GM21825 (cell line): ENCODE results near the gene SYNGR2.

Experiments used
- ATAC-seq: cut with Tn5 transposase; IDR thresholded peaks from one replicate; pipeline ENCODE4 v1.9.1; 2021; ENCODE audit warnings: mild to moderate bottlenecking, moderate library complexity; ENCODE audit not compliant: unreplicated experiment

The SYNGR2 gene

GRCh38 chr17:78168242-78168902 lies at the start of gene SYNGR2:
Gene SYNGR2 (plus strand): TSS chr17:78168581. CDS start chr17:78168617, 36 bp downstream.
- peak; percentile 52 for ATAC-seq

DNA sequence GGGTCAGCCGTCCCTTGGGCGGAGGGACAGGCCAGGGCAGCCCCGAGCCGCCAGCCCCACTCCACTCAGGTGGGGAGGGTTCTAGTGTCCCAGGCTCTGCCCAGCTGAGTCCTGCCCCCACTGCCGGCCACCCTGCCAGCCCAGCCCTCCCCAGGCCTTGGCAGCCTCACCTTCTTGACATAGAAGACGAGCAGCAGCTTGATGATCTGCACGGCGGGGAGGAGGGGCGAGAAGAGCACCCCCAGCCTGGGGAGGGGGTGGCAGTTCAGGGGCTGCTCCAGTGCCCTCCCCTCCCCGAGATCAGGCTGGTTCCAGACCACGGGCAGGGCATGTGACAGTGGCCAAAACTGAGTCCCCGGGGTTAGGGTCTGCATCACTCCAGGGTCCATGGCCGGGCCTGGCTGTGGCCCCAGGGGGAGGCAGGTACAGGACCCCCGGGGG lies 49.6 kb upstream of the SYNGR2 start:
- ATAC-seq: no peak

DNA sequence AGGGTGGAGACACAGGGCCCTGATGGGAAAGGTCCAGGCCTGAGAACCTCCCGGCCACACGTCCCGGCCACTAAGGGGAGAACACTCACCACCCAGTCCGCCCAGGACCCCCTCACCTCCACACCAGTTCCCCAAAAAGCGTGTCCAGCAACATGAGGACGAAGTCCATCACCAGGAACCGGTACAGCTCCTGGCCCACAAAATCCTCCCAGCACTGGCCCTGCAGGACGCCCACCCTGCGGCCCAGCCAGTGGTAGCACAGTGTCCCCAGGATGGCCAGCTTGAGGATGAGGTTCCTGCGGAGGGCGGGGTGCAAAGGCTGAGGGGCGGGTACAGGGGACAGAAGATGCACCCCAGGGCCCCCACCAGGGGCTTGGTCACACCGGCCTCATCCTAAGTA lies 47.8 kb upstream of the SYNGR2 start:
- no peak for ATAC-seq

DNA sequence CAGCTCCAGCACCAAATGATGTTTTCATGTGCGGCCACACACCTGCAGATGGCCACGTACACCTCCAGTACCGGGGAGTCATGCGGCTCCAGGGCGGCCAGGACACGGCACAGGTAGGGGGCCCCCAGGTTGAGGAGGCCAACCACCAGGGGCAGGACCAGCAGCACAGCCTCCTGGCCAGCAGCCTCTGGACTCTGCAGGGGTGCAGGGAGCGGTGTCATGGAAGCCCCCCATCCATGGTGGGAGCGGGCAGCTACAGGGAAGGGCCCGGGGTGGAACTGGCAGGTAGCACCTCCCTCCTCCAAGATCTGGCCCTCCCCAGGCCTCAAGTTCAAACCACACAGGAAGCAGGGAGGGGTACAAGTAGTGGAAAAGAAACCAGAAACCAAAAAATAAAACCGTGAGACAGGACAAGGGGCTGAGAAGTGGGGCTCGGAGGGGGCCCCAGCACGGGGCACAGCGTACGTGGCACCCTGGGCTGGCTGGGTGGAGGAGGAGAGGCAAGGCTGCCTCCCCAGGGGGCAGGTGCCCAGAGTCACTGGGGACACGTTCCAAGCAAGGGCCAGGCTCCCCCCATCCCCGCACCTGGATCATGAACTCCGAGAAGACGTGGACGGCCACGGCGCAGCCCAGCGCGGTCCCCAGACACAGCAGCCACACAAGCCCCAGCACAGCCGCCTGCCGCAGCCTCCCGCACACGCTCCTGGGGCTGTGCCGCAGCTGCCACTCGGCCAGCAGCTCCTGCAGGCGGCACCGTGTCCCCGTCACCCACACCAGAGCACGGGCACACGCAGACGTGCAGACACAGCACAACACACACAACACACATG lies 47.2 kb upstream of the SYNGR2 start:
- ATAC-seq: no peak

DNA sequence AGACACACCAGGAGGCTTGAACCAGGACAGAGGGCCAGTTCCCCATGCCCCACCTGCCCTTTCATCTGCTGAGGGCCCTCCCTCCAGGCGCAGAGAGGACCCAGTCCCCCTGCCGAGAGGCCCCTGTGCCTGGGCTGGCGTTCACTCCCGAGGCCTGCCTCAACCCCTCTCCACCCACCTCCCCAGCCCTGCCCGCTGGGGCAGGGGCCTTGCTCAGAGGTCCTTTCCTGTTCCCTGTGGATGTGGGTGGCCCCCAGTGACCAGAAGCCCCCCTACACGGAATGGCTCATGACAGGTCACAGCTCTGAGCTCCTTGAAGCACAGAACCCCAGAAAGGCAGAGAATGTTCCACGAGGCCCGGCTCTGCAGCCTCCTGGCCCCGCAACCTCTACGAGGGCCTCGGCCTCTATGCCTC lies 46.6 kb upstream of the SYNGR2 start:
- no peak for ATAC-seq

DNA sequence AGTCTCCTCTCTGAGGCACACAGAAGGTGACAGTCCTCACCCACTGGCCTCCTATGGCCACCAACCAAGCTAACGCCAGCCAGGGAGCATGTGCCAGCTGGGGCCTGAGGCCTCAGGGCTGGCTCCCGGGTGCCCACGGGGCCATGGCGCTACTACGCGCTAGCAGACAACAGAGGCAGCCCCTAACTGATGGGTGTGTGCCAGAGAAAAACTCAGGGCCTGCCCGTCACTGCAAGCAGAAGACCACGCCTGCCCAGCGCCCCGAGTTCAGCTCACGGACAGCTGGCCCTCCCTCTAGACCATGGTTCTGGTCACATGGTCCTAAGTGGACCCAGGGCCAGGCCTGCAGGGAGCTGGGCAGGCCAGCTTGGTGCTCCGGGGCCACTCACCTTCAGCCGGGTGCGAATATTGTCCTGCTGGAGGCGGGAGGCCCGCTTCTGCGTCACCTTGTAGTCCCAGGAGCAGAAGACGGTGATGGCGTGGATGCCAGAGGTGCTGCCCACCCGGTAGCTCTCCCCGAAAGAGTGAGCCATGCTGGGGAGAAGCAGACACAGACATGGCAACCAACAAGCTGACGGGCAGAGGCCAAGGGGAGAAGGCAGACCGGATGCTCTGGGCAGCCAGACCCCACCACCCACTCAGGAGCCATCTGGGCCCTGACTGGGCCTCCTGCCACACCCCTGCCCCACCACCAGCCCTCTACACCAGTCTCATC lies 46.0 kb upstream of the SYNGR2 start:
- no peak for ATAC-seq

DNA sequence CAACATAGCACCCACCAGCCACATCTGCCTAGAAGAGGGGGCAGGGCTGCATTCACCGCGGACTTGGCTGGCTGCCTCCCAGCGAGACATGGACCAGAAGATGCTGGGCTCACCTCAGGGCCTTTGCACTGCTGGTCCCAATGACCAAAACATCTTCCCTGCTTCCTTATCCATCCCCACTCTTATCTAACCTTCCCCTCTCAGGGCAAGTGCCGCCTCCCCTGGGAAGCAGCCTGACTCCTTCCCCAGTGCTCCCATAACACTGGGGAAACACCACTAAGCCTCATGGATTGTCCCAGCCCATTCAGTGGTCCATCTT lies 45.5 kb upstream of the SYNGR2 start:
- ATAC-seq: no peak

DNA sequence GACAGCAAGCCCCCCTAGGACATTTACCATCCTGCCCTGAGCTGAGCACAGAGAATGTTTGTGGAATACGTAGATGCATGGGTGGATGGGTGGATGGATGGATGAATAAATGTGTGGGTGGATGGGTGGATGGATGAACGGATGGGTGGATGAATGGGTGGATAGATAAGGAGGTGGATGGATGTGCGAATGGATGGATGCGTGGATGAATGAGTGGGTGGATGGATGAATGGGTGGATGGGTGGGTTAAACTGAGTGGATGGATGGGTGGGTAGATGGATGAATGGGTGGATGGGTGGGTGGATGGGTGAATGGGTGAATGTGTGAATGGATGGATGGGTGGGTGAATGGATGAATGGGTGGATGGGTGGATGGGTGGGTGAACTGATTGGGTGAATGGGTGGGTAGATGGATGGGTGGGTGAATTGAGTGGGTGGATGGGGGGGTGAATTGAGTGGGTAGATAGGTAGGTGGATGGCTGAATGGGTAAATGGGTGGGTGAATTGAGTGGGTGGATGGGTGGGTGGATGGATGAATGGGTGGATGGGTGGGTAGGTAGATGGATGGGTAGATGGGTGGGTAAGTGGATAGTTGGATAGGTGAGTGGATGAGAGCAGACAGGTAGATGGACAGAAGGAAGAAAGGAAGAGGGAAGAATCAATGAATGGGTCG lies 45.0 kb upstream of the SYNGR2 start:
- ATAC-seq: no peak

DNA sequence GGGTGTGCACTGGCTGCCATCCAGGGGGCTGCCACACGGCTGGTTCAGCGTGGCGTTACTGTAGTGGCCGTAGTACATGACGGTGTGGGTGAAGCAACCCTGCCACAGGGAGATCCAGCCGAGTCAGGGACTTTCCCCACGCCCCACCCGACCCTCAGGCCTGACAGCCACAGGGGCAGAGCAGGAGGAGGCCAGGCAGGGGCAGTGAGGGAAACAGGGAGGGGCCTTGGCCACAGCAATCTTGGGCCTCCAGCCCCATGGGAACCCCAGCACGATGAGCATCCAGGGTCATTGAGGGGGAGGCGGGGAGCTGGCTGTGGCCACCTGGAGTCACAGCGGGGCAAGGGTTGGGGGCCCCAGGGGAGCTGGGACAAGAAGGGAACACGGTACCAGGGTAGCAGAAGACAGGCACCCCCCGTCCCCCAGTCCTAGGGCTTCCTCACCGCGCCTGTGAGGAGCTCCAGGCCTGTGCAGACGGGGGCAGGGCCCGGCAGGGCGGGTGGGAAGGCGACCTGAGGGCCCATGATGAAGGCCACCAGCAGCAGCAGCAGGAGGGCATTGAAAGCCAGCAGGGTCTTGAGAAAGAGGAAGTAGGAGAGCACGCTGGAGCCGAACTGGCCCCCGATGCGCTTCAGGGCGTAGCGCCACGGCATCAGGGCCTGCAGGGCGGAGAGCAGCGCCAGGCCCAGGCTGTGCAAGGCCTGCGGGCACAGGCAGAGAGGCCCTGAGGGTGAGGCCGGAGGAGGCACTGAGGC lies 44.1 kb upstream of the SYNGR2 start:
- no peak for ATAC-seq

DNA sequence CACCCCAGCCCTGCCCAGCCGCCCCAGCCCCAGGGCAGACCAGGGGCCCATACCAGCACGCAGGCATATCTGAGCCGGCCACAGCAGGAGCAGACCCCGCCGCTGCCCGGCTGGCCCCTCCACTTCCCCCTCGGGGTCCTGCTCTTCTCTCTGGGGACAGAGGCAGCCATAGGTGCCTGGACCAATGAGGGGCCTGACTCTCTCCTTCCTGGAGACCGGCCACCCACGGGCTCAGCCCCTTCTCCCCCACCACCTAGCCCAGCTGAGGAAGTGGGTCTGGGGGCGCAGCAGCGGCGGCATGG lies 43.6 kb upstream of the SYNGR2 start:
- no peak for ATAC-seq

DNA sequence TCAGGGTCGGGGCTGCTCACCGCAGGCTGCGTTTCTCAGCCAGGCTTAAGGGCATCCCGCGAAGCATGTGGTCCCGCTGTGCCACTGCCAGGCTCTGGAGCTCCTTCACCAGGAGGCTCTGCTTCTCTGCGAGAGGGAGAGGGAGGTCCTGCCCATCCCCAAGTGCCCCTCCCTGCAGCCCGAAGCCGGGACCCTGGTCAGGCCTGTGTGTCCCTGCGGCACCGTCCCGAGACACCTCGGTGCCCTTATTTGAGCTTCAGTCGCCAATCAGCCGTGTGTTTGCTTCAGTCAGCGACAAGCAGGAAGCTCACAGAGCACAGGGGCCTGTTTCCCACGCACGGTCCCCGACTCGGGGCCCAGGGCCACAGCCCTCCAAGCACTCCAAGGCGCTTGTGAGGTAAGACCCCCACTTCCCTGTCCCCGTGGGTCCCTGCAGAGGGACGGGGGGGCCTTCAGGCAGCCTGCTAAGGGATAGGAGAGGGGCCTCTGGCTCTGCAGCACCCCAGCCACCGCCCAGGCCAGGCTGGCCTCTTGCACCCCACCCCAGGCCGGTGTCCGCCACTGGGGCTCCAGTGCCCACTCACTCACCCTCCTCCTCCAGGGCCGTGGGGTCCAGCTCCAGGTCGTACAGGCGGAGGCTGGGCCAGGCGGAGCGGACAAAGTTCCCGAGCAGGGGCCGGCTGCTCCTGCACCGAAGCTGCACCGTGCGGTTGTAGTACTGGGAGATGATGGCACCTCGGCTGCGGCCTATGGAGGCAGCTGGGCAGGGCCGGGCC lies 43.1 kb upstream of the SYNGR2 start:
- ATAC-seq: no peak

GRCh38 chr17:78125976-78126894 lies 42.1 kb upstream of the SYNGR2 start:
- no peak for ATAC-seq

GRCh38 chr17:78126895-78127238 lies 41.5 kb upstream of the SYNGR2 start:
- ATAC-seq: no peak

DNA sequence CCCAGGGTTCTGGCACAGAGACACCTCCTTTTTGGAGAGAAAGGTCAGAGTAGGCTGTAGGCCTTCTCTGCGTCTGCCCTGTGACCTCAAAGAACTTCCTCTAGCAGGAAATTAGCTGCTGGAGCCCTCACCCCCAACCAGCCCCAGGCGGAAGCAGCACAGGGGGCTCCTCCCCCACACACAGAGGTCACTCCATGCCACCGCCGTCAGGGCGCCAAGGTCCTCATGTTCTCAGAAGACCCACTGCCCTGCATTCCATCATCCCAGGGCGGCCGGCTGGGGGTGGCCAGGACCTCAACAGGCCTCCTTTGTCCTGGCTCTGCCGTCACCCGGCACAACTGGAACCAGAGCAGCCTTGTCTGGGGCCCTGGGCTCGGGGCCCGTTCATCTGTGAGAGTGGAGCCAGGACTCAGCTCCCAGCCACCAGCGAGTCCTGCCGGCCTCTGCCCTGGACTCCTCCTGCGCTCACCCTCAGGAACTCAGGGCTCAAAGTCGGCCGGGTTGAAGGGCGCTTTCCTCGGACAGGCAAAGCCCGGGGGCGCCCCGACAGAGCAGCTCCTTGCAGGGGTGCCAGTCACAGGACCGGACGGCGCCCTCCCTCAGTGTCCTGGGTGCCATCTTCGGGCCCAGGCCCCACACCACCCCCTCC lies 41.0 kb upstream of the SYNGR2 start:
- ATAC-seq: no peak

DNA sequence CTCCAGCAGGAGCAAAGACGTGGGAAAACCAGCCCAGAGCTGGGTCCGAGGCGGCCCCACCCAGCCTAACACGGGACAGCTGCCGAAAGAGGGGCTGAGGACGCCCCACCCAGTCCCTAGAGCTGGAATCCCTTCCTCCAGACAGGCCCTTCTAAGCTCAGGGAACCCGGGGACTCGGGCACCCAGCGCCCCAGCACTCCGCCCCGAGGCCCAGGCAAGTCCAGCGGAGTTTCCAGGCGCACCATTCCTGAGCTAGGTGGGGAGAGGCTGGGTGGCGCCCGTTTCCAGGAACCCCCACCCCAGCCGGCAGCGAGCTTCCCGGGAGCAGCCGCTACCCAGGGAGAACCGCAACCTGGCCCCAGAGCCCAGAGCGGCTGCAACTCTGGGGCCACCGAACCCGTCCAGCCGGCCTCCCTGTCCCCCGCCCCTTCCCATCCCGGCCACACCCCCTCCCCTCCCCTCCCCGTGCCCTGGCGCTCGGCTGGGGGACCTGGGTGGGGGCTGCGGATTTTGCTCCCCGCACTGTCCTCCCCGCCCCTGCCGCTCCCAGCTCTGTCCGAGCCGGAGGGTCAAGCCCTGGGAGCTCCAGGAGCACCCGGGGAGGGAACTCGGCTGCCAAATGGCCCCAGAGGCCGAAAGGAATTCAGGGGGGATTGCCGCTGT lies 40.4 kb upstream of the SYNGR2 start:
- ATAC-seq: no peak

DNA sequence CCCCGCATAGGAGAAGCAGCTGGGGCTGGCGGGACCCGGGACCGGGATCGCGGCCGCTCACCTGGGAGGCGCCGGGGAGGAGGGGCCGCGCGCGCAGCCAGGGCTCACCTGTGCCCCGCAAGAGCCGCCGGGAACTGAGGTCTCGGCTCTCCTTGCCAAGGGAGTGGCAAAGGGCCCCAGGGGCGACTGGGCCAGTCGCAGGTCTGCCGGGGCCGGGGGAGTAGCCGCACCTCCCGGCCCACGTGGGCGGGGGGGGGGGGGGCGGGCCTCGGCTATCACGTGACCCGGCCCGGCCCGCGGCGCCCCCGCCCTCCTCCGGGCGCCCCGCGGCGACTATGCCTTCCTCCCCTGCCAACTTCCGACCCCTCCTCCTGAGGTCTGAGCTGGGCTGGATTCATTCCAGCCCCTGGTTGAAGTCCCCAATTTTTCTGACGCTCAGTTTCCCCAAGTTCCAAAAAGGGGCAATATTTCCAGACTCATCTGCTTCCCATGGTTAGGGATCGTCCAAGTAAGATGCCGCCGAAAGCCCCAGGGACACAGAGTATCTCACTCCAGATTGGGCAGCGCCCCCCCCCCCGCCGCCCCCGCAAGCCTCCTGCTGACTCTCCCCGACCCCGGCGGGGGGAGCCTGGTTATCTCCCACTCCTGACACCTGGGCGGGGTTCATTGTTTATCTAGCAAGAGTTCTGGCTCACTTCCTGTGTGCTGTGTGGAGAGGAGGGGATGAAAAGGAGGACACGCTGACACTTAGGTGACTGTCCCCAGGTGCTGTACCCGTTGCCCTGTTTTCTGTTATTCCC lies 39.6 kb upstream of the SYNGR2 start, which contains the start of gene TMC6:
Gene TMC6 (minus strand): TSS at position 205 of the 800 bp plus-strand sequence. CDS start 1,923 bp downstream, outside the sequence.
- ATAC-seq: no peak
